GM21526 (cell line): ENCODE results near the gene PPP1R9B.

Experiments
- ATAC-seq: cut with Tn5 transposase; IDR thresholded peaks from one replicate; pipeline ENCODE4 v1.9.1; 2021; ENCODE audit warnings: moderate library complexity; ENCODE audit not compliant: unreplicated experiment, low FRiP score

PPP1R9B gene

DNA sequence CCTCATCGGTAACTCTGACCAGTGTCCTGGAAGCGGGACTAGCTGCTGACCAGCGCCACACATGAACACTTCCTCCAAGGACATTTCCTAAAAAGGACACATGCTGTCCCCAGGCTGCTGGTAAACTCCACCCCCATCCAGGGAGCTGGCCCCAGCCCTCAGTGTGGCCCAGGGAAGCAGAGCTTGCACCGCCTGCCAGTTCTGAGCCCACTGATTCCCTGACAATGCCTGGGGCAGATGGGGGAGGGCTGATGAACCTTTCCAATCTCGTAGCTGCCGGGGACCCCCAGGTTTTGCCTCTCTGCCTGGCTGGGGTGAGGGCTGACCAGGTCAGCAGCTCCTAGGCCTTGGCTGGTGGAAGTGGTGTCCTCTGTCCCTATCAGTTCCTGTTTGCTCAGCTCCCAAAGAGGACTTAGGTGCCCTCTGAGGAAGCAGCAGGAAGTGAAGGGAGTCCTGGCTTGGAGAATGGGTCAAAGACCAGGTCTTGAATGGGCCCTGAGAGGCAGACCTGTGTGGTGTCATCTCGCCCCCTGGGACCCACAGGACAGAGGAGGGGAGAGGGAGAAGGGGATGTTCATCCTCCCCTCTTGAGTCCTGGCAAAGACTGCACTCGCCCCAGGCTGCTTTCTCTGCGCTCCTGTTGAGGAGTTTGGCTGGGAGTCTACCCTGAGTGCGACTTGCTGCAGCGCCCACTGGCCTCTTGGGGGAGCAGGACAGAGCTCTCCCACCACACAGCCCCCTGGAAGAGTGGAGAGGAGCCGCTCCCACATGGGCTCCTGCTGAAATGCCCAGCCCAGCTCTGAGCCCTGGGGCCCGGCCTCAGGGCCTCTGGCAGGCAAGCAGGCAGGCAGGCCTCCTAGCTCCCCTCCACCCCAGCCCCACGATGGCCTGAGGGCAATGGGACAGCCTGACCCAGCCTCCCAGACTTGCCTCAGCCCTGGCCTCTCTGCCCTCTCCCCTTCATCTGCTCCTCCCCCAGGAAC, 38.5 kb downstream of the PPP1R9B start:
- no peak for ATAC-seq

DNA sequence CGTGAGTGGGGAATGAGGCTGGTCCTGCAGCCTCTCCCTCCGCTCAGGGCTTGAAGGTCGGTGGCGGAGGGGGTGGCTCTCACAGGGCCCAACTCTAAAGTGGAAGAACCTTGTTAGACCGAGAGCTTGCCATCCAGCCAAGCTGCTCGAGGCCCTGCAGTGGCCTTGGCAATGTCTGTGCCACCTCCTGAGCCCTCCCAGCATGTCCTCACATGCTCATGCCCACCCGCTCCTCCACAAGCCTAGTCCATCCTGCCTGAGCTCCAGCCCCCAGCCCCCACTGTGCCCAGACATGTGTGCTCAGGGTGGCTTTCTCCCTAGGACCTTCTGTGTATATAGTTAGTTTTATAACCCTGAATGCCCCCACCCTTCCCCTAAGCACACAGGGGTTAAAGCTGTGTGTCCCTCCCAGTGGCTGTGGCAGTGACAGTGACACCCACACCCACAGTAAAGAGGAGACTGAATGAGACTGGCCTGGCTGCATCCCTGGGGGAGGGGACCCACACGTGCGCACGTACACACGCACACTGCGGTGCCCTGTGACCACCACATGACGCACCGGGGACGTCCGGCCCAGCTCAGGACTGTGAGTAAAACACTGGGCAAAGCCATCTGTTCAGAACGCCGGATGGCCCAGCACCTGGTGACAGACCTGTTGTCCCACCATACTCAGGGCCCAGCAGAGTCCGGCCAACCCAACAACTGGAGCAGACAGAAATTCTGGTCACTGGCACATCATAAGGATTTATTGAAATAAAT, 39.7 kb downstream of the PPP1R9B start:
- ATAC-seq = no peak

DNA sequence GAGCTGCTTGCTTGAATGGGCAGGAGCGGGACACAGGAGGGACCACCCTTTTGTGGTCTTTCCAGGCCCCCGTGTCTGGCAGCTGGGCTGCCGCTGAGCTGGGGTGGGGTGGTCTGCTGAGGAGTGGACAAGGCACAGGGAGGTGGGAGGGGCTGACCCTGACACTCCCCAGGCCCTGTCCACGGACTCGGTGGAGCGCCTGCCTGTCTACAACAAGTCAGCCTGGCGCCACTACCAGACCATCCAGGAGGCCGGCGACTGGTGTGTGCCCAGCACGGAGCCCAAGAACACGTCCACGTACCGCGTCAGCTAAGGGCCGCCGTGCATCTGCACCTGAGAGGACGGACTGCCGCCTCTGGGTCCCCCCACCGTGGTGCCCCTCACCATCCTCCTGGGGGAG, 40.7 kb downstream of the PPP1R9B start:
- ATAC-seq = no peak

- ATAC-seq = no peak
Measured at GRCh38 chr17:50109207-50109606, 41.3 kb downstream of the PPP1R9B start.

DNA sequence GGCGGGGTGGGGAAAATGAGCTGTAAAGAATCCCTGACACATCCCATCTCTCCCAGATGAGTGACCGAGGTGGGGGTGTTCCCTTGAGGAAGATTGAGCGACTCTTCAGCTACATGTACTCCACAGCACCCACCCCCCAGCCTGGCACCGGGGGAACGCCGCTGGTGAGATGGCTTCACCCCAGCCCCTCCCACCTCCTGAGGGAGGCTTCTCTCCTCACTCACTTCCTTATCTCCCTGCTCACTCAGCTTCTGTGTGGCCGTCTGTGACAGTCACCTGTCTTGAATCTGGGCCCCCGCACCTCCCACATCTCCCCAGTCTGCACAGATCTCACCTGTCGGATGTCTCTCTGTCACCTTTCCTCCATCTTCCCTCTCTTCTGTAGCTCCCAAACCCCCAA, 41.9 kb downstream of the PPP1R9B start:
- ATAC-seq = no peak

- ATAC-seq = no peak
Measured at GRCh38 chr17:50107790-50108414, 42.6 kb downstream of the PPP1R9B start.

DNA sequence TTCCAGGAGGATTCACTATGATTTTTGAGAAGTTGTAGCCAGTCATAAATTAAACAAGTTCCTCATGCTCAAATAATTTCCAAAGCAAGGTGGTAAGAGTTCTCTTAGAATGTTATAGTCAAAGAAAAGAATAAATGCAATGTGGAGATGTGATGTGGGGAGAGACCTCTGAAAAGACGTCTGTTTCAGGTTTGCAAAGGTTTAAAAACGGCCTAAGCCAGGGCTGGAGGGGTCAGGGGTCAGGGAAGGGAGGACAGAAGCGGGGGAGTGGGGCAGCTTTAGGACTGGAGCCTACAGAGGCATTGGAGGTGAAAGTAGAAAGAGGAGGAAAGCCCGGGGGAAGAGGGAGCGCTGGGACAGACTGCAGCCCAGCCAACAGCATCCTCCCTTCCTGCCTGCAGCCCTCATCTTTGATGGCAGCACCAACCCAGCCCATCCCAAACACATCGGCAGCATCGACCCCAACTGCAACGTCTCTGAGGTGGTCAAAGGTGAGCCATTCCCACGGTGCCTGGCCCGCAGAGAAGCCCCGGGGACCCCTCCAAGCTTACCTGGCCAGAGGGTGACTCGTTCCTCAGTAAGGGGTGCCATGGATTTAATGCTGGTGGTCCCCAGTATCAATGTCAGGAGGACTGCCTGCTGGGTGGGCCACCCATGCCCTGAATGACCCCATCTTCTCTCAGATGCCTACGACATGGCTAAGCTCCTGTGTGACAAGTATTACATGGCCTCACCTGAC, 43.9 kb downstream of the PPP1R9B start:
- no peak for ATAC-seq

DNA sequence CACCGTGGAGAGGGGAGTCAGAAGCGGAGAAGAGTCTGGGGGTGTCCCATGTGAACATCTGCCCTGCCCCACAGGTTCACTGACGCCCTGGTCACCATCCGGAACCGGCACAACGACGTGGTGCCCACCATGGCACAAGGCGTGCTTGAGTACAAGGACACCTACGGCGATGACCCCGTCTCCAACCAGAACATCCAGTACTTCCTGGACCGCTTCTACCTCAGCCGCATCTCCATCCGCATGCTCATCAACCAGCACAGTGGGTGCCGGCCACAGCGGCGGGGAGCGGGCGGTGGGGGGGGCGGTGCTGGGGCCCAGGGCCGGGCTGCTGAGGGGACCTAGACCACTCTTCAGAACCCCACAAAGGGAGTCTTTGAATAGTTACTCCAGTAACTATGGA, 44.7 kb downstream of the PPP1R9B start:
- no peak for ATAC-seq

- ATAC-seq = no peak
Measured at GRCh38 chr17:50103941-50104340, 46.5 kb downstream of the PPP1R9B start.

- no peak for ATAC-seq
Measured at GRCh38 chr17:50103252-50103651, 47.2 kb downstream of the PPP1R9B start.

GRCh38 chr17:50102164-50102991, 48.1 kb downstream of the PPP1R9B start:
- ATAC-seq = no peak

GRCh38 chr17:50101346-50102163, 48.9 kb downstream of the PPP1R9B start:
- no peak for ATAC-seq

- ATAC-seq = no peak
Measured at GRCh38 chr17:50100921-50101345, 49.5 kb downstream of the PPP1R9B start.

DNA sequence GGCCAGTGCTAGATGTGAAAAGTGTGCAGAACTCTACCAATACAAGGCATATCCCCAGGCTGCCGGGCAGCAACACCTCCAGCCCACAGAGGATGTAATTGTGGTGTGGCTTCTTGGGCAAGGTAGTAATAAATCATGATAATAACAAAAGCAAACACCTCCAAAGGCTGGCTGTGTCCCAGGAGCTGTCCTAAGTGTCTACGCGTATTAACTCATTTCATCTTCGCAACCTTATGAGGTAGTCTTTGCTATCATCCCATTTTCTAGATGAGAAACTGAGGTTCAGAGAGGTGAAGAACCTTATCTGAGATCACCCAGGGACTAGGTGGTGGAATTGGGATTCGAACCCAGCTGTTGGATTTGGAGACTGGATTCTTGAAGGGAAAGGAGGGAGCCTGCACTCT, 50.0 kb downstream of the PPP1R9B start:
- ATAC-seq = no peak

GRCh38 chr17:50099003-50099402, 51.5 kb downstream of the PPP1R9B start:
- ATAC-seq = no peak

DNA sequence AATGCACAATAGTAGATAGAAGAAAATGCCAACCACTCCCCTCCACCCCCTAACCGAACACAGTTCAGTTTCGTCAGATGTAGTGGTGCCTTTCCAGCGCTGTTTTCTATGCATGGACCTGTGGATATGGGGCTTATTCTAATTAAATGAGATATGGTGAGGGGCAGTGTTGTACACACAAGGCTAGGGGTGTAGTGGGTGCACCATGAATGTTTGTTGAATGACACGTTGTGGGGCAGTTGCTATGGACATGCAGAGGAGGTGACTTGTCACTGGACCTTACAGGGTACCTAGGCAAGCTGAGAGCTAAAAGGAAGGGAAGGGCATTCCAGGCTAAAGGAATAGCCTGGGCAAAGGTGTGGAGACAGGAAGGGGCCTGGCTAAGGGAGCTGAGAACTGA, 51.9 kb downstream of the PPP1R9B start:
- no peak for ATAC-seq

DNA sequence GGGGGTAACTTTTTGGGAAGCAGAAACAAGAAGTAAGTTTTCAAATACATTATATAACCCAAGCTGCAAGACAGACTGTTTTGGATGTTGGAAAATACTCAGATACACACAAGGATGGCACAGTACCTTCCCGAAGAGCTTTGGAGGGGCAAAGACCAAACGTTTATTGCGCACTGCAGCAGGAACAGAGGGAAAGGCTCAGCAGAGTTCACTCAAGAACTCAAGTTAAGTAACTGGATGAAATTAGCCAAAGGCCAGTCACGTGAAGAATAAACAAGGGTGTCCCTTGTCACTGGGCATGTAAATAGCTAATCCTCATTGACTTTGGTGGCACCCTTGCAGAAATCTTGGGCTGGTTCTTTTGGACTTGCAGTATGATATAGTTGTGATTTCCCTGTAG, 52.6 kb downstream of the PPP1R9B start:
- ATAC-seq = no peak

DNA sequence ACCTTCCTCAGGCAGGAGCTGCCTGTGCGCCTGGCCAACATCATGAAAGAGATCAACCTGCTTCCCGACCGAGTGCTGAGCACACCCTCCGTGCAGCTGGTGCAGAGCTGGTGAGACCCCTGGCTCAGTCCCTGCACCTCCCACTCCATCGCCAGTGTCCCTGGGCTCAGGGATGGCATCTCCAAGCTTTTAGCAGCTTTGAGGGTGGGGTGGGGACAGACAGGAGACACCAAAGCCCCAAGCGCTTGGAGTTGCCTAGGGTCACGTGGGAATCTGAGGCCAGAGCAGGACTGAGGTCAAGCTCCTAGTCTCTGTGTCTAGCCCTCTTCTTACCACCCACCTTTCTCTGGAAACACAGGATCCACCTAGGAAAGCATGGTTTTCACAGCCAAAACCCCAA, 53.0 kb downstream of the PPP1R9B start:
- ATAC-seq = no peak

DNA sequence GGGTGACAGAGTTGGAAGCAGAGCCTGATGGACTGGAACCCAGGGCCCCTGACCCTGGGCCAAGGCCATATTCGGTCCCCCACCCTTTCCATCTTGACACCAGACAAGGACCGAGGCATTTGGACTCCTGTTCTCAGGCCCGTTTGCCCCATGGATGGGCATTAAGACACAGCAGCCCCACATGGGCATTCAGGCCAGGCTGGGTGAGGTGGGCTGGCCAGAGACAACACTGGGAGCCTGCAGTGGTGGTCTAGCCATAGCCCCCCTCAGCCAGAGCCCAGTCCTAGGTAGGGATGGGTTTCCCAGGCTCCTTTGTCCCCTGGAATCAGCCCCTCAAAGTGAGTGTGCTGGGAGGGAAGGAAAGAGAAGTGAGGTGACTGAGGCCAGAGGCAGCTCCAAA, 53.7 kb downstream of the PPP1R9B start:
- no peak for ATAC-seq
